Kidney epithelial cell (primary cell): ENCODE results near the gene EDIL3. TPM values are rescaled to one million over a fixed set of nuclear protein-coding genes. Genes with fewer than 3 reads are reported as not detected.
A peak's percentile ranks its signal among the peaks of the same experiment; 100 is the strongest.

Experiments
- DNase-seq: peaks from one replicate; pipeline ENCODE4 v3.0.0-alpha.2; 2010; ENCODE audit warnings: low read depth
- H3K27me3 ChIP-seq: 2 replicates; pipeline ENCODE4 v1.6.0; 2011; ENCODE audit warnings: low read length; ENCODE audit not compliant: control insufficient read depth, insufficient read depth
- H3K36me3 ChIP-seq: 2 replicates; pipeline ENCODE4 v1.5.1; 2011; ENCODE audit warnings: low read length; ENCODE audit not compliant: control insufficient read depth, insufficient read depth
- H3K4me3 ChIP-seq: 2 replicates; pipeline ENCODE4 v1.5.1; 2011; ENCODE audit warnings: low read depth, mild to moderate bottlenecking, control low read depth, low read length
- CTCF ChIP-seq: IDR thresholded peaks from 2 replicates; pipeline ENCODE4 v1.5.1; 2011; ENCODE audit warnings: mild to moderate bottlenecking, moderate library complexity, low read length, control low read depth, inconsistent platforms; ENCODE audit not compliant: insufficient read depth, poor library complexity, severe bottlenecking
- total RNA-seq: library from RNA; depleted of rRNA; stranded (reverse); fragments of >200 nt; gene quantifications from 2 replicates; pipeline ENCODE4 v1.2.3, GENCODE V29; 2015

EDIL3 gene
- total RNA-seq, 1 donor from 2014 or later, result 41.7 TPM

DNA sequence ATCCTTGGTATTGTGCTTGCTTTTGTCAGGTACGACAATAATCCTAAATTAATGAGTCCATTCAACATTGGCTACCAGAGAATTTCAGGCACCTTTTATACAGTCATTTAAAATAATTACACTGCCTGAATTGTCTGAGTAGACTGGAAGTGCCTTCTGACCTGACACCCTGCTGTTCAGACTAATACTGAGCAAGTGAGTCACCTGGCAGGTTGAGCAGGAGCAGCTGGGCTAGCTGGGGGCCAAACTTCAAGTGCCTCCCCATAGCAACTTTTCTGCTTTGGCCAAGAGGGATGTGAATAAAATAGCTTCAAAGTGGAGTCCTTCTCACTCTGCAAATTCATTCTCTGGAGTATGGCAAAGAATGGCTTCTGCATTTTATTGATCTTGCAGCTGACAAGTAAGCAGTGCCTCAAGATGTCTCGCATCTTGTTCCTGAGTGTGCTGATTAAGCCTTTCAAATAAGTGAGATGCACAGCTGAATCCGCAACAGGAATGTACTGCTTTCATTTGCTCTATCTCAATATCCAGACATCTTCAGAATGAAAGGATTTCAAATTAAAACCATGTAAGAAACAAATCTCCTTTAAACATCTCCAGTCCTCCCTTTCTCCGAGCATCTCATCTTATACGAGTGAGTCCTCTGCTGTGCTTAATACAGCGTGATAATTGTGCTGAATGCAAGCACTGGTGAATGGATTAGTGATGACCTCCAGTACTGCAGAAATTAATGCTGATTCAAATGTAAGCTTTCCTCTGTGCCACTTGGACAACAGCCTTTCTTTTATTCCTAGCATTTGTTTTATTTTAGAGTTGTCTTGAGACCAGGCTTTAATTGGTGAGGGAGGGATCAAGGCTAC is 271.2 kb downstream of the EDIL3 start:
- no peak for TF ChIP-seq CTCF
- H3K4me3 ChIP-seq, result no peak overlapping the region
- H3K36me3 ChIP-seq, result no peaks in the 10 kb centered on the region
- DNase-seq, result no peak
- no peaks in the 10 kb centered on the region for H3K27me3 ChIP-seq

GRCh38 chr5:84092738-84093137 is 291.9 kb downstream of the EDIL3 start:
- Histone ChIP-seq H3K36me3 (no peaks in the 10 kb centered on the region), H3K27me3 (no peaks in the 10 kb centered on the region), H3K4me3 (no peak overlapping the region)
- DNase-seq, result no peak
- TF ChIP-seq CTCF, result no peak

GRCh38 chr5:84091127-84091799 is 293.4 kb downstream of the EDIL3 start:
- no peak for TF ChIP-seq CTCF
- no peaks in the 10 kb centered on the region for H3K27me3 ChIP-seq
- H3K36me3 ChIP-seq, result no peaks in the 10 kb centered on the region
- DNase-seq, result no peak
- H3K4me3 ChIP-seq, result no peak overlapping the region

DNA sequence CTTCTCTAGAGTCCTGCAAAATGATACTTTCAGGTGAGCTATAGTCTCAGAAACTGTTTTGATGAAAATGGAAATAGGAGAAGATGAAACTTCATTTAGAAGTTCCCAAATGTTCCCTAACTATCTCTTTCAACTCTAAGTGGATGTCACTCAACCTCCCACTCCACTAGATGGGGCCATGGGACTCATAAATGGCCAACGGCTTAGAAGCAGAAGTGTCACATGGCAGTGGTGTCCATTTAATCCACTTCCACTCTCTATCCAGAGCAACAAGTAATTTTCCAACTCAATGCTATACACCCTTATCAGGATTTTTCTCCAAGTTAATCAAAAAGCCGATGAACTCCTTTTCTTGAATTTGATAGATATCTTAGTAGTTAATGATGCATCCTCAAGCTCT is 295.7 kb downstream of the EDIL3 start:
- H3K27me3 ChIP-seq, result no peaks in the 10 kb centered on the region
- H3K36me3 ChIP-seq, result no peaks in the 10 kb centered on the region
- DNase-seq, result no peak
- TF ChIP-seq CTCF, result peak; percentile 10
- no peak overlapping the region for H3K4me3 ChIP-seq

- Histone ChIP-seq H3K4me3 (no peak overlapping the region), H3K27me3 (no peaks in the 10 kb centered on the region), H3K36me3 (no peaks in the 10 kb centered on the region)
- DNase-seq, result no peak
- no peak for TF ChIP-seq CTCF
Measured at GRCh38 chr5:84086511-84086910, 298.2 kb downstream of the EDIL3 start.
